Peyer's patch (tissue), 4 donors: Measurements from ENCODE around the gene GRID2.

ENCODE experiments used
- POLR2A ChIP-seq, 2 donors: fragments of 450-650 bp; IDR thresholded peaks; one replicate each; pipeline ENCODE4 v1.5.1; 2017; ENCODE audit warnings: antibody characterized with exemption in 2 of 2, mild to moderate bottlenecking in 2 of 2, moderate library complexity in 2 of 2
- TF ChIP-seq, protein P1 (sequence below), 6 experiments: fragments of 450-650 bp in 4 of 6; fragments of 200-600 bp in 2 of 6; sonication (generic) in 1 of 6; IDR thresholded peaks; one replicate each; pipeline ENCODE4 v1.5.1; 2017 to 2019; ENCODE audit warnings: antibody characterized with exemption in 6 of 6, mild to moderate bottlenecking in 3 of 6, moderate library complexity in 1 of 6

DNA sequence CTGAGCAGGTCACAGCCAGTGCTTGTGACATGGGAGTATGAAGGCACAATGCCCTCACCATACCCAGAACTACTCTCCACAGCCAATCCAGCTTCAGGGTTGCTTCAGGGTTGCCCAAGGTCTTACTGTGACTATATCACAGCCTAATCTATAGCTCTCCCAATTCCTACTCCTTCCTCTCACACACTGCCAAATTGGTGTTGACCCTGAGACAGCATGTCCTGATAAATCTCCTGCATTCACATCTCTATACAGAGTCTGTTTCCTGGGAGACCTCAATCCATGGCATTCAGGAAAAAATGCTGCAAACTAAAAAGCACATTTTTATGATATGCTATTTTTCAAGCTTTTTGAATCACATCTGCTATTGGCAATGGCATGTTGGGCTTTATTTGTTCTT is 456.7 kb downstream of the GRID2 start:
- TF ChIP-seq POLR2A (IDR thresholded peaks at IDR 0.05), result no peak
- TF ChIP-seq, protein P1, sequence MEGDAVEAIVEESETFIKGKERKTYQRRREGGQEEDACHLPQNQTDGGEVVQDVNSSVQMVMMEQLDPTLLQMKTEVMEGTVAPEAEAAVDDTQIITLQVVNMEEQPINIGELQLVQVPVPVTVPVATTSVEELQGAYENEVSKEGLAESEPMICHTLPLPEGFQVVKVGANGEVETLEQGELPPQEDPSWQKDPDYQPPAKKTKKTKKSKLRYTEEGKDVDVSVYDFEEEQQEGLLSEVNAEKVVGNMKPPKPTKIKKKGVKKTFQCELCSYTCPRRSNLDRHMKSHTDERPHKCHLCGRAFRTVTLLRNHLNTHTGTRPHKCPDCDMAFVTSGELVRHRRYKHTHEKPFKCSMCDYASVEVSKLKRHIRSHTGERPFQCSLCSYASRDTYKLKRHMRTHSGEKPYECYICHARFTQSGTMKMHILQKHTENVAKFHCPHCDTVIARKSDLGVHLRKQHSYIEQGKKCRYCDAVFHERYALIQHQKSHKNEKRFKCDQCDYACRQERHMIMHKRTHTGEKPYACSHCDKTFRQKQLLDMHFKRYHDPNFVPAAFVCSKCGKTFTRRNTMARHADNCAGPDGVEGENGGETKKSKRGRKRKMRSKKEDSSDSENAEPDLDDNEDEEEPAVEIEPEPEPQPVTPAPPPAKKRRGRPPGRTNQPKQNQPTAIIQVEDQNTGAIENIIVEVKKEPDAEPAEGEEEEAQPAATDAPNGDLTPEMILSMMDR (IDR thresholded peaks at IDR 0.05), result no peak
